SU-DHL-6 (cell line): ENCODE measurements around the gene DNAH11.

ENCODE experiments used
- CTCF ChIP-seq: fragments of 200-600 bp; sonication (generic); IDR thresholded peaks from one replicate; pipeline ENCODE4 v1.5.1; 2017; ENCODE audit warnings: antibody characterized with exemption, mild to moderate bottlenecking, low read length, moderate library complexity; ENCODE audit not compliant: insufficient read depth, poor library complexity, severe bottlenecking
- EZH2phosphoT487 ChIP-seq: fragments of 200-600 bp; sonication (generic), shearing (Covaris generic); conservative IDR thresholded peaks from 2 replicates; pipeline ENCODE4 v1.6.1; 2018; ENCODE audit warnings: mild to moderate bottlenecking, antibody characterized with exemption, low read length, moderate library complexity, mixed read lengths

- TF ChIP-seq CTCF (no peak), EZH2phosphoT487 (no peak)
Measured at GRCh38 chr7:21585070-21585724, 42.4 kb downstream of the DNAH11 start.
